H1 (cell line): ENCODE measurements around the gene KCNAB2. TPM values are rescaled to one million over a fixed set of nuclear protein-coding genes. Genes with fewer than 3 reads are reported as not detected.
"Not testable (repeated sequence)": the region's sequence is repeated elsewhere in the genome, so short reads cannot be mapped to it uniquely, and the experiment has no call there.

Experiments
- CTCF ChIA-PET: fragments of 300-600 bp; sonication (Branson Sonifier 250); formaldehyde crosslinking; loops from one replicate; lab custom pipeline; 2021; ENCODE audit not compliant: partially characterized antibody; lab: Charles Lee
- POLR2A ChIA-PET: fragments of 300-600 bp; sonication (Branson Sonifier 250); formaldehyde crosslinking; loops from one replicate; lab custom pipeline; 2021; ENCODE audit warnings: inconsistent platforms; ENCODE audit not compliant: partially characterized antibody; lab: Charles Lee
- DNase-seq, 2 experiments: peaks; one replicate each; pipeline versions ENCODE4 v3.0.0 to v3.0.0-alpha.2; 2010 to 2022; ENCODE audit warnings: low spot score in 2 of 2, low read depth in 1 of 2, mixed read lengths in 1 of 2
- FAIRE-seq: peaks from 2 replicates; lab custom pipeline; 2011; peaks lifted over from hg19 to GRCh38; lab: Jason Lieb, UNC
- H2AFZ ChIP-seq: 2 replicates; pipeline ENCODE4 v1.8.1; 2012; ENCODE audit warnings: low read length, inconsistent platforms
- H2AK5ac ChIP-seq: 2 replicates; pipeline ENCODE4 v1.6.1; 2013; ENCODE audit warnings: low read depth, low read length
- H2BK120ac ChIP-seq: replicated peaks from 2 replicates; pipeline ENCODE3; 2013; ENCODE audit warnings: low read depth, low read length, inconsistent platforms
- H2BK12ac ChIP-seq: 2 replicates; pipeline ENCODE4 v1.6.1; 2013; ENCODE audit warnings: low read depth, low read length
- H2BK15ac ChIP-seq: 2 replicates; pipeline ENCODE4 v1.6.1; 2013; ENCODE audit warnings: low read length
- H2BK20ac ChIP-seq: 2 replicates; pipeline ENCODE4 v1.6.1; 2013; ENCODE audit warnings: low read length
- H2BK5ac ChIP-seq: 2 replicates; pipeline ENCODE4 v1.6.1; 2013; ENCODE audit warnings: low read depth, low read length
- H3K14ac ChIP-seq: 2 replicates; pipeline ENCODE4 v1.6.1; 2013; ENCODE audit warnings: inconsistent platforms; ENCODE audit not compliant: insufficient read length
- H3K18ac ChIP-seq: 2 replicates; pipeline ENCODE4 v1.6.1; 2013; ENCODE audit warnings: low read length; ENCODE audit errors: extremely low read depth
- H3K23ac ChIP-seq: 2 replicates; pipeline ENCODE4 v1.6.1; 2013; ENCODE audit warnings: inconsistent platforms; ENCODE audit not compliant: insufficient read length
- H3K23me2 ChIP-seq: 2 replicates; pipeline ENCODE4 v1.6.1; 2013; ENCODE audit warnings: low read depth, low read length
- H3K27ac ChIP-seq: 2 replicates; pipeline ENCODE4 v1.6.1; 2011; ENCODE audit warnings: low read depth, low read length, inconsistent platforms
- H3K27me3 ChIP-seq, 4 experiments: replicated peaks in 1 of 4; 1 replicate in 1 of 4; 2 replicates in 3 of 4; pipeline versions ENCODE4 v1.6.1 to v1.8.1; 2011 to 2013; ENCODE audit warnings: low read length in 3 of 4, mild to moderate bottlenecking in 3 of 4, inconsistent platforms in 2 of 4, mixed read lengths in 2 of 4, moderate library complexity in 1 of 4; ENCODE audit not compliant: control insufficient read depth in 3 of 4, insufficient read depth in 3 of 4; ENCODE audit errors: extremely low read depth in 1 of 4
- H3K36me3 ChIP-seq, 4 experiments: 2 replicates each; pipeline versions ENCODE4 v1.6.1 to v1.8.1; 2011 to 2013; ENCODE audit warnings: mild to moderate bottlenecking in 4 of 4, low read length in 3 of 4, moderate library complexity in 2 of 4, control low read depth in 1 of 4, inconsistent platforms in 1 of 4; ENCODE audit not compliant: insufficient read depth in 4 of 4, control insufficient read depth in 2 of 4
- H3K4ac ChIP-seq: replicated peaks from 2 replicates; pipeline ENCODE3; 2013; ENCODE audit warnings: low read length, low read depth, mixed read lengths, inconsistent platforms; ENCODE audit not compliant: insufficient read length
- H3K4me1 ChIP-seq, 4 experiments: replicated peaks in 1 of 4; 1 replicate in 1 of 4; 2 replicates in 3 of 4; pipeline versions ENCODE4 v1.6.1 to v1.8.1; 2011 to 2013; ENCODE audit warnings: low read length in 3 of 4, inconsistent platforms in 2 of 4, mixed read lengths in 1 of 4; ENCODE audit not compliant: insufficient read depth in 4 of 4, control insufficient read depth in 3 of 4
- H3K4me2 ChIP-seq, 2 experiments: 2 replicates each; pipeline versions ENCODE4 v1.6.1 to v1.8.1; 2011 to 2013; ENCODE audit warnings: low read depth in 2 of 2, low read length in 2 of 2, control low read depth in 1 of 2, inconsistent platforms in 1 of 2, mild to moderate bottlenecking in 1 of 2; ENCODE audit not compliant: insufficient read depth in 1 of 2
- H3K4me3 ChIP-seq, 4 experiments: fragments of 200-600, 300-600 bp in 1 of 4; sonication (generic), shearing (Covaris generic), sonication (Bioruptor Twin) in 1 of 4; 2 replicates each; pipeline versions ENCODE4 v1.5.1 to v1.8.1; 2011 to 2016; ENCODE audit warnings: low read length in 4 of 4, low read depth in 3 of 4, control low read depth in 2 of 4, inconsistent platforms in 2 of 4, mild to moderate bottlenecking in 2 of 4, mixed read lengths in 1 of 4, moderate library complexity in 1 of 4; ENCODE audit not compliant: insufficient read depth in 2 of 4; ENCODE audit errors: extremely low read depth in 1 of 4
- H3K56ac ChIP-seq: replicated peaks from 2 replicates; pipeline ENCODE3; 2013; ENCODE audit warnings: low read depth, mild to moderate bottlenecking, mixed read lengths, low read length, inconsistent platforms; ENCODE audit not compliant: insufficient read length
- H3K79me1 ChIP-seq: 2 replicates; pipeline ENCODE4 v1.6.1; 2013; ENCODE audit warnings: low read depth, low read length, control low read depth
- H3K79me2 ChIP-seq, 2 experiments: 2 replicates each; pipeline versions ENCODE4 v1.6.1 to v1.8.1; 2012 to 2013; ENCODE audit warnings: low read length in 2 of 2, mild to moderate bottlenecking in 2 of 2, inconsistent platforms in 1 of 2; ENCODE audit not compliant: insufficient read depth in 2 of 2, control insufficient read depth in 1 of 2
- H3K9ac ChIP-seq, 4 experiments: replicated peaks in 1 of 4; 1 replicate in 1 of 4; 2 replicates in 3 of 4; pipeline versions ENCODE4 v1.6.1 to v1.8.1; 2011 to 2013; ENCODE audit warnings: low read depth in 3 of 4, low read length in 3 of 4, control low read depth in 2 of 4, mild to moderate bottlenecking in 2 of 4, moderate library complexity in 2 of 4, inconsistent platforms in 1 of 4; ENCODE audit errors: extremely low read depth in 1 of 4
- H3K9me3 ChIP-seq, 2 experiments: 2 replicates each; pipeline versions ENCODE4 v1.6.1 to v1.8.1; 2012 to 2013; ENCODE audit warnings: mild to moderate bottlenecking in 2 of 2, moderate library complexity in 2 of 2, control low read depth in 1 of 2, inconsistent platforms in 1 of 2, low read depth in 1 of 2, low read length in 1 of 2, mixed read lengths in 1 of 2; ENCODE audit not compliant: insufficient read depth in 2 of 2
- H4K20me1 ChIP-seq, 2 experiments: replicated peaks in 1 of 2; 2 replicates each; pipeline versions ENCODE3 to v1.8.1; 2011 to 2013; ENCODE audit warnings: inconsistent platforms in 2 of 2, low read length in 2 of 2, mild to moderate bottlenecking in 1 of 2; ENCODE audit not compliant: insufficient read depth in 2 of 2, control insufficient read depth in 1 of 2
- H4K5ac ChIP-seq: 2 replicates; pipeline ENCODE4 v1.6.1; 2013; ENCODE audit warnings: low read length, low read depth, mixed read lengths, inconsistent platforms; ENCODE audit not compliant: insufficient read length
- H4K8ac ChIP-seq: 2 replicates; pipeline ENCODE4 v1.8.0; 2013; ENCODE audit warnings: mild to moderate bottlenecking, moderate library complexity, low read length, inconsistent platforms; ENCODE audit not compliant: insufficient read depth; ENCODE audit errors: extremely low read depth
- H4K91ac ChIP-seq: replicated peaks from 2 replicates; pipeline ENCODE3; 2013; ENCODE audit warnings: low read length, mixed read lengths, inconsistent platforms; ENCODE audit not compliant: insufficient read length
- WGBS, 2 experiments: shearing (Covaris generic) in 1 of 2; methylation state at CpG; one replicate each; pipeline versions ENCODE4 v1.1.6 to v1.1.7; 2013 to 2015; ENCODE audit warnings: low lambda C conversion rate in 2 of 2, mixed read lengths in 2 of 2, inconsistent platforms in 1 of 2, low coverage in 1 of 2, missing lambda C conversion rate in 1 of 2; ENCODE audit not compliant: insufficient replicate concordance in 2 of 2, insufficient coverage in 1 of 2, insufficient read length in 1 of 2; ENCODE audit errors: extremely low coverage in 1 of 2, missing lambda C conversion rate in 1 of 2; 5-methylcytosine and 5-hydroxymethylcytosine counted together
- polyA plus RNA-seq, 7 experiments: library from polyadenylated mRNA; depleted of rRNA in 3 of 7; stranded (reverse) in 5 of 7; unstranded in 2 of 7; fragments of >200 nt in 5 of 7; fragments of 200-250 nt in 2 of 7; gene quantifications; 1 replicate in 5 of 7; 2 replicates in 1 of 7; 4 replicates in 1 of 7; pipeline versions ENCODE4 v1.2.1 to v1.2.3, GENCODE V29; 2011 to 2013; ENCODE audit warnings: missing spikeins in 2 of 7, mixed read lengths in 2 of 7
- total RNA-seq: library from RNA; stranded (reverse); fragmentation: NEBNext Ultra II Directional; extraction: Animal tissue kit (Norgen Biotek cat#: 25700); gene quantifications from 2 replicates; pipeline ENCODE4 v1.2.1, GENCODE V29; 2021

KCNAB2 gene
- total and polyA plus RNA-seq, 2 of the 8 experiments (the other 6 are each of a cell fraction or from before 2014, with no cell fraction given): 4.5 to 7.0 TPM

- WGBS, 2 experiments: 97% methylated on average over 7 of the region's 7 CpGs; no CpG with 5 or more reads in 1 of the 2 experiments
- not testable (repeated sequence) for H3K36me3 ChIP-seq, H4K5ac ChIP-seq, H3K23ac ChIP-seq, H3K4me3 ChIP-seq, H3K56ac ChIP-seq, H3K9ac ChIP-seq, H4K8ac ChIP-seq, H2BK120ac ChIP-seq, H2BK5ac ChIP-seq, H2AFZ ChIP-seq, H3K9me3 ChIP-seq, H2BK20ac ChIP-seq, H4K91ac ChIP-seq, DNase-seq, H3K27ac ChIP-seq, H4K20me1 ChIP-seq, H3K23me2 ChIP-seq, H3K4me2 ChIP-seq, H3K18ac ChIP-seq, FAIRE-seq, H2BK12ac ChIP-seq, H3K79me1 ChIP-seq, H3K79me2 ChIP-seq, H3K14ac ChIP-seq, H2AK5ac ChIP-seq, H2BK15ac ChIP-seq, H3K27me3 ChIP-seq, H3K4ac ChIP-seq, H3K4me1 ChIP-seq
- CTCF ChIA-PET: interaction anchor here (0.5 to 2.7 kb wide), 4 partner anchors 9 to 35 kb away, joined by 3 to 15 read pairs (median 4); no protein-coding TSS in a partner anchor
- POLR2A ChIA-PET: interaction anchor here (1.0 to 1.3 kb wide), 2 partner anchors 8 to 15 kb away, joined by 3 read pairs; no protein-coding TSS in a partner anchor
Observed at GRCh38 chr1:6017654-6018053, 28.0 kb upstream of the KCNAB2 start.
